Kidney tubule cell (primary cell): Measurements from ENCODE around the gene UBE2U.

Experiments
- DNase-seq: peaks from one replicate; pipeline ENCODE4 v3.0.0-alpha.2; 2018; ENCODE audit warnings: low spot score

The UBE2U gene

DNA sequence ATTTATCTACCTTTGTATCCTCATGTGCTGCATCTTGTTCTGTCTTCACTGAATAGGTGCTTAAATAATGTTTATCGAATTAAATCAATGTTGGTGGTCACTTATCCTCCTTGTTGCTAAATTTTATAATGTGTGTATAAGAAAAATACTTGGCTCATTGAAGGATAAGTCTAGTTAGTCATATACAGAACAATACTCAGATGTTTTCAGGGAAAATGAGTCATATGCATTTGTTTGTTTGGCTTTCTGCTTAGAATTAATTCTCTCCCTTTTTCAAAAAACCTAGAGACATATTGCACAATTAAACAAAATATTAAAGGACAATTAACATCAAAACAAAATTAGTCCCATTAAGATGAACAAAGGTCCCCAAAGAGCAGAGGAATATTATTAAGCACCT, 89.0 kb downstream of the UBE2U start:
- no peak for DNase-seq

DNA sequence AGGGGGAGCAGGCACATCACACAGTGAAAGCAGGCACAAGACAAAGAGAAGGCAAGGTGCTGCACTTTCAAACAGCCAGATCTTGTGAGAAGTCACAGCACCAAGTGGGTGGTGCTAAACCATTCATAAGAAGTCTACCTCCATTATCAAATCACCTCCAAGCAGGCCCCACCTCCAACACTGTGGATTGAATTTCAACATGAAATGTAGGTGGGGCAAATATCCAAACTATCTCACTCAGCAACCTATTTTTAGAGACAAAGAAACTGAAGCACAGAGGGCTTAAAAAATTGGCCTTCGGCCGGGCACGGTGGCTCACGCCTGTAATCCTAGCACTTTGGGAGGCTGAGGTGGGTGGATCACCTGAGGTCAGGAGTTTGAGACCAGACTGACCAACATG, 90.4 kb downstream of the UBE2U start:
- DNase-seq, result no peak

DNA sequence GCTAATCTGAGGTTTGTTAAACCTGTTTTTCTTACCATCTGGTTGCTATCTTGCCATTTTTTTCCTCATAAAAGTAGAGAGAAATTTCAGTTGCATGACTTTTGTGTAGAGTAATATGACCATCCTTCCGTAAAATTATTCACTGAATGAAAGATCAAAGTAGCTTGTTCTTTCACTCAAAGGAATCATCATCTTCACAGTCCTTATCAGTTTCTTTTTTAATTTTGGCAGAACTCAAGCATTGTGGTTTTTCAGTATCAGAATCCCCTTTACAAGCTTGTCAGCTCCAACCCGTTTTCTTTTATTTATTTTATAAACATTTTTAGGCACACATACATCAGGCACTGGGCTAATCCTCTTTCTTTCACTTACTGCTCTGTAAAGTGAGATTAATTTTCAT, 91.7 kb downstream of the UBE2U start:
- no peak for DNase-seq

DNA sequence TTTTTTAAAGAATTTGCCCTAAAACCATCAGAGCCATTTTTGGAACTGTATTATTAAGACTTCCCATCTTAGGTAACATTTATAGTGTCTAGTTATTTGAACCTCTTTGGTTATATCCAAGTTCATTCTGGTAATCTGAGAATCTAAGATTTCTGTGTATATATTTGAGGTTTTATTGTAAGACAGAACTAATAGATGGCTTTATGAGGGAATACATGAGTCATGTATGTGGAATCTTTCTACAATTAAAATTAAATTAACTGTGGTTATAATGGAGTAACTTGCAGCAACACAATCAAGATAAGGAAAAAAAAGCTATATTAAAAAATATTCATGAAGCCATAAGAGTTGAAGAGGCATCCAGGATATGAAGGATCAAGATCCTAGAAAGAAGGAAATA, 92.1 kb downstream of the UBE2U start:
- DNase-seq, result no peak

DNA sequence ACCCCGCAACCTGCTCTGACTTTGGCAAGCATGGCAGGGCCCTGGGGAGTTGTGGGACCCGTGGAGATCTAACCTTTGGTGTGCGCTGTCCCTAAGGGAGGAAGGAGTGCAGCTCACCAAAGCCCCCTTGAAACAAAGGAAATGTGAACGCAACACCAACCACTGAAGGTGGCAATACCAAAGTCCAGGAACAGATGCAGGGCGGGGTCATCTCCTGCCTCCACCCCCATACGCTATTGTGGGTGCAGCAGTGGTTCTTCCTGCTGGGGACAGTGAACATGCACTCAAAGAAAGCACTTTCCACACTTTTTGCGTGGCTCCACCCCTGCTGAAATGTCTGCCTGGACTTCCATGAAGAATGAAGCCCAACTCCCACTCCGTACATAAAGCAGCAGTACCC, 93.0 kb downstream of the UBE2U start:
- no peak for DNase-seq

DNA sequence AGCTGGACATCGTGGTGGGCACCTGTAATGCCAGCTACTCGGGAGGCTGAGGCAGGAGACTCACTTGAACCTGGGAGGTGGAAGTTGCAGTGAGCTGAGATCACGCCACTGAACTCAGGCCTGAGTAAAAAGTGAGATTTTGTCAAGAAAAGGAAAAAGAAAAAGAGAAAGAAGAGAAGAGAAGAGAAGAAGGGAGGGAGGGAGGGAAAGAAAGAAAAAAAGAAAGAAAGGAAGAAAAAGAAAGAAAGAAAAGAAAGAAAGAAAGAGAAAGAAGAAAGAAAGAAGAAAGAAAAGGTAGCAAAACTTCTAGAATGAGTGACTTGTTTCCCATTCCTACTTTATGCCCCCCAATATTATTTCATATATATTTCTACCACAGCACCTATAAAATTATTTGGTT, 98.8 kb downstream of the UBE2U start:
- no peak for DNase-seq

DNA sequence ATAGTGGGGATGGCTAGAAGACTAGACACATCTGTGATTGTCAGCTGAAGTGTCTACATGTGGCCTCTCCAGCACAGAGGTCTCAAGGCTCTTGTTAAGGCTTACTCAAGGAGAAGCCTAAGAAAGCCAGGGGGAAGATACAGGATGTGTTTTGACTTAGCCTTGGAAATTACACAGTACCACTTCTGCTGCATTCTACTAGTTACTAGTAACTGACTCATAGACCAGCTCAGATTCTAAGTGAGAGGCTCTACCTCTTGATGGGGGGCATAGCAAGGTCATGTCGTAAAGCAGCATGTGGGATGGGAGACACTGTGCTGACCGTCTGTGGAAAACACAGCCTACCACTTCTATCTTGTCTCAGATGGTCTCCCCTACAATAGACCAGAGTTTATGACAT, 99.5 kb downstream of the UBE2U start:
- DNase-seq, result no peak

DNA sequence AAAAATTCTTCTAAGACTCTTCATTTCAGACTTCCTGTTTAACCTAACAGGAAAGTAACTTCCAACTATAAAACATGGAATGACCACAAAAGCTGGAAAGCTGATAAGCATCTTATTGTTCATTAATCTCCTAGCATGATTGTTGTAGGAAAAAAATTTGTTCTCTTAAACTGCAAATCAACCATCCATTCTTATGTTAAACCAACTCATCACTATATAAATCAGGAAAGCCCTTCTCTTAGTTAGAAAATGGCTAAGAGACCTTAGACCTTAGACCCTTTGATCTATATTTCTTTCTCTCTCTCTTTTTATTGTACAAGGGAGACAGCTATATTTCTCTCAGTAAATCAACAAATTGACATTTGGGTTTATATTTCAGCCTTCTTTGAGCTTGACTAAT, 101.4 kb downstream of the UBE2U start:
- DNase-seq, result no peak

DNA sequence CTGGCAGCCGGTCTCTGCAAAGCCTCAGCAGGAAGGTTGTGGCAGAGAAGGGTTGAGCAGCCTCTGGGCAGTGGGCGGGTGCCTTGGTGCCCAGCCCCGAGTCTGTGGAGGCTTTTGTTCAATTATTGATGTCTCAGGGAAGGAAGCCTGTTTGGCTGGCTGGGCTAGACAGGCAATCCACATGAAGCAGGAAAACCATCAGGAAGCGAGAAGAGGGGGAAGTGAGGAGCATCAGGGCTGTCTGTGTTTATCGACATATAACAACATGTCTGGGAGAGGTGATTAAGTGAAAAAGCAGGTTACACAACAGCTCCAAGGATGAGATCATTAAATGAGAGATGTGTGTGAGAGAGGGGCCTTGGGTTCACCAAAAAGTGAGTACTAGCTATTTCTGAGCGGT, 105.4 kb downstream of the UBE2U start:
- no peak for DNase-seq

DNA sequence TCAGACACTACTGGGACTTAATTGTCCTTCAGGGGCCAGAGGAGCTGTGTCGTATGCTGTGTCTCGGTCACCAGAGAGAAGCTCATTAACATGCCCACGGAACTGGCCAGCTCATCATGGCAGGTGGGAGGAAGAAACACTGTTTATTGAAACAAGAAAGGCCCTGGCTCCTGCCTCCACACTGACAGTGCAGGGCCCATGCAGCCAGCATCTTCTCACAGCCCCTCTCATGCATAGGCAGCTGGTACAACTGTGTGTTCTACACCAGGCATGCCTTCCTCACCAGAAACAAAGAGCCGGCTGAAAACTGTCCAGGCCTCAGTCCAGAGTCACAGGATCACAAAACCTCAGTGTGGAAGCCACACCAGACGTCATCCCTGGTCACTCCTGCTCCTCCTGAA, 106.0 kb downstream of the UBE2U start:
- no peak for DNase-seq

DNA sequence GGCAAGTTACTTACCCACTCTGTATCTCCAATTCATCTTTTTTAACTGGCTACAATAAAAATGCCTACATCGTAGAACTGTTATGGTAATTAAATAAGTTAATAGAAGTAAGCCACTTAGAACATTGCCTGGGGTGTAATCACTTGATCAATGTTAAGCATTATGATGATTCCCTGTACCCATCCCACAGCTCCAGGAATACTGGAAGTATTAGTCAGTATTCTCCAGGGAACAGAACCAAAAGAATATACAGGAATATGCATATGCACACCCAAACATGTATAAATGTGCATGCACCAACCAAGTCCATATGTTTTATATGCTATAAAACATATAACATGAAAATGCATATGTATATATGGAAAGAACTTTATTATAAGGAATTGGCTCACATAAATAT, 107.3 kb downstream of the UBE2U start:
- no peak for DNase-seq

DNA sequence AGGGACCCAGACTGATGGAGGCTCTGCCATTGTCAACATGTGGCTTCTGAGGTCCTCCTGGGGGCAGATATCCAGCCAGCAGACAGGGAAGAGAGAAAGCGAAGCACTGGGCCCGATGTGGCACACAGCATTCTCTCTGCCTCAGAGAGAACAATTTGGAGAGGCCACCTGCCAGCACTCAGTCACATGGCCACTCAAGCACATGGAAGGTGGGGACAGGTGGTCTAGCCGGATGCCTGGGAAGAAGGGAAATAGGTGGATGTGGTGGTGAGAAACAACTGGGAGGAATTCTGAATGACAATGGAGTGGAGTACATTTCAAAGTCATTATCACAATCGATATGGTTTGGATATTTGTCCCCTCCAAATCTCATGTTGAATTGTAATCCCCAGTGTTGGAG, 109.0 kb downstream of the UBE2U start:
- no peak for DNase-seq

DNA sequence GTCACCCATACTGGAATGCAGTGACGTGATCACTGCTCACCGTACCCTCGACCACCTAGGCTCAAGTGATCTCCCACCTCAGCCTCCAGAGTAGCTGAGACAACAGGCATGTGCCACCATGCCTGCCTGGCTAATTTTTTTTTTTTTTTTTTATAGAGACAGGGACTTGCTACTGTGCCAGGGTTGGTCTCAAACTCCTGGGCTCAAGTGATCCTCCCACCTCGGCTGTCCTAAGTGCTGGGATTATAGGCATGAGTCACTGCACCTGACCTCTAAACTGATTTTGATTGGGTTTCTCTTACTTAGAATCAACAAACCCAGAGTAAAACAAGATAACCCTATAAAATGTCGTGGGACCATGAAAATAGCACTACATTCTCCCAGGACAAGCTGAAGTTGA, 112.0 kb downstream of the UBE2U start:
- DNase-seq, result no peak
